Measurements from ENCODE around the gene FALEC. TPM values are rescaled to one million over a fixed set of nuclear protein-coding genes. Genes with fewer than 3 reads are reported as not detected.

FALEC gene
- not detected for polyA plus RNA-seq

GRCh38 chr1:150515328-150516049, at the start of gene FALEC:
Gene FALEC, plus strand, starts transcription at chr1:150515752.
- peak; percentile 93 to 94 (median 94) for DNase-seq
- peak within 1 kb of the TSS; percentile 87 to 97 (median 91) for H3K4me3 Mint-ChIP-seq
- no peaks in the 10 kb centered on the region for H3K36me3 Mint-ChIP-seq
- H3K27ac Mint-ChIP-seq: peak within 1 kb of the TSS; percentile 65 to 90 (median 82)
- peaks cover 16 to 18% of the 10 kb centered on the region in 2 donors for H3K4me1 Mint-ChIP-seq
- no peaks in the 10 kb centered on the region for H3K9me3 Mint-ChIP-seq
- H3K27me3 Mint-ChIP-seq (ENCODE audit: low read depth in 3 of 3): peaks cover 2 to 5% (median 3%) of the 10 kb centered on the region in 3 donors

GRCh38 chr1:150466964-150467363, 48.6 kb upstream of the FALEC start:
- peak overlapping the region in 1 of 6 donors; percentile 63 for H3K27ac Mint-ChIP-seq
- DNase-seq: no peak
- H3K27me3 Mint-ChIP-seq (ENCODE audit: low read depth in 3 of 3): peaks cover 2 to 3% (median 2%) of the 10 kb centered on the region in 3 donors
- H3K4me3 Mint-ChIP-seq: no peak overlapping the region
- H3K9me3 Mint-ChIP-seq: no peaks in the 10 kb centered on the region
- peaks cover 26 to 33% (median 29%) of the 10 kb centered on the region in 3 donors for H3K36me3 Mint-ChIP-seq
- H3K4me1 Mint-ChIP-seq: peaks cover 0 to 2% of the 10 kb centered on the region in 2 donors

- no peak overlapping the region for H3K4me3 Mint-ChIP-seq
Measured at GRCh38 chr1:150469291-150469690, 46.3 kb upstream of the FALEC start.

GRCh38 chr1:150472601-150473200, 42.9 kb upstream of the FALEC start:
- Mint-ChIP-seq H3K36me3 (peaks cover 18 to 23% (median 21%) of the 10 kb centered on the region in 3 donors), H3K4me1 (no peaks in the 10 kb centered on the region), H3K9me3 (no peaks in the 10 kb centered on the region), H3K4me3 (no peak overlapping the region), H3K27ac (no peak overlapping the region), H3K27me3 (ENCODE audit: low read depth in 3 of 3) (peaks cover 0 to 3% (median 2%) of the 10 kb centered on the region in 3 donors)
- no peak for DNase-seq

More at GRCh38 chr1:150469291-150469690, 46.3 kb upstream of the FALEC start:
- Mint-ChIP-seq H3K27ac (no peak overlapping the region), H3K9me3 (no peaks in the 10 kb centered on the region), H3K27me3 (ENCODE audit: low read depth in 3 of 3) (peaks cover 2 to 3% (median 2%) of the 10 kb centered on the region in 3 donors), H3K4me1 (no peaks in the 10 kb centered on the region), H3K36me3 (peaks cover 29 to 33% (median 31%) of the 10 kb centered on the region in 3 donors)
- no peak for DNase-seq

- Mint-ChIP-seq H3K4me3 (no peak overlapping the region), H3K9me3 (no peaks in the 10 kb centered on the region), H3K27me3 (ENCODE audit: low read depth in 3 of 3) (peaks cover 3 to 4% (median 4%) of the 10 kb centered on the region in 3 donors), H3K27ac (no peak overlapping the region), H3K4me1 (no peaks in the 10 kb centered on the region), H3K36me3 (peaks cover 18 to 23% (median 21%) of the 10 kb centered on the region in 3 donors)
- DNase-seq: no peak
Measured at GRCh38 chr1:150473659-150474058, 41.9 kb upstream of the FALEC start.

GRCh38 chr1:150474869-150475268, 40.7 kb upstream of the FALEC start:
- DNase-seq: no peak
- H3K4me1 Mint-ChIP-seq: no peaks in the 10 kb centered on the region
- H3K4me3 Mint-ChIP-seq: no peak overlapping the region
- peak overlapping the region in 1 of 6 donors; percentile 46 for H3K27ac Mint-ChIP-seq
- peaks cover 18 to 23% (median 21%) of the 10 kb centered on the region in 3 donors for H3K36me3 Mint-ChIP-seq
- peaks cover 3 to 4% (median 4%) of the 10 kb centered on the region in 3 donors for H3K27me3 Mint-ChIP-seq (ENCODE audit: low read depth in 3 of 3)
- H3K9me3 Mint-ChIP-seq: no peaks in the 10 kb centered on the region

- no peak for DNase-seq
- Mint-ChIP-seq H3K27me3 (ENCODE audit: low read depth in 3 of 3) (peaks cover 2 to 4% (median 2%) of the 10 kb centered on the region in 3 donors), H3K9me3 (no peaks in the 10 kb centered on the region), H3K4me3 (no peak overlapping the region), H3K27ac (peak overlapping the region in 4 of 6 donors; percentile 1 to 47 (median 14)), H3K36me3 (peaks cover 4 to 6% (median 5%) of the 10 kb centered on the region in 3 donors), H3K4me1 (no peaks in the 10 kb centered on the region)
Measured at GRCh38 chr1:150476754-150477153, 38.8 kb upstream of the FALEC start.

GRCh38 chr1:150477320-150477719, 38.2 kb upstream of the FALEC start:
- DNase-seq: no peak
- Mint-ChIP-seq H3K4me1 (no peaks in the 10 kb centered on the region), H3K27me3 (ENCODE audit: low read depth in 3 of 3) (peaks cover 0 to 4% (median 2%) of the 10 kb centered on the region in 3 donors), H3K36me3 (peaks cover 0 to 3% (median 0%) of the 10 kb centered on the region in 3 donors), H3K4me3 (no peak overlapping the region), H3K9me3 (no peaks in the 10 kb centered on the region), H3K27ac (peak overlapping the region in 3 of 6 donors; percentile 12 to 54 (median 37))

GRCh38 chr1:150477733-150478132, 37.8 kb upstream of the FALEC start:
- H3K9me3 Mint-ChIP-seq: no peaks in the 10 kb centered on the region

GRCh38 chr1:150479370-150479769, 36.2 kb upstream of the FALEC start:
- no peaks in the 10 kb centered on the region for H3K4me1 Mint-ChIP-seq
- no peaks in the 10 kb centered on the region for H3K9me3 Mint-ChIP-seq
- H3K4me3 Mint-ChIP-seq: no peak overlapping the region
- peak overlapping the region in 1 of 6 donors; percentile 7 for H3K27ac Mint-ChIP-seq
- H3K36me3 Mint-ChIP-seq: no peaks in the 10 kb centered on the region
- DNase-seq: no peak
- H3K27me3 Mint-ChIP-seq (ENCODE audit: low read depth in 3 of 3): peaks cover 0 to 4% (median 2%) of the 10 kb centered on the region in 3 donors

More at GRCh38 chr1:150477733-150478132, 37.8 kb upstream of the FALEC start:
- peaks cover 0 to 4% (median 2%) of the 10 kb centered on the region in 3 donors for H3K27me3 Mint-ChIP-seq (ENCODE audit: low read depth in 3 of 3)
- H3K27ac Mint-ChIP-seq: peak overlapping the region in 5 of 6 donors; percentile 1 to 54 (median 37)
- no peak overlapping the region for H3K4me3 Mint-ChIP-seq
- DNase-seq: no peak
- no peaks in the 10 kb centered on the region for H3K36me3 Mint-ChIP-seq
- H3K4me1 Mint-ChIP-seq: no peaks in the 10 kb centered on the region

GRCh38 chr1:150479927-150480352, 35.6 kb upstream of the FALEC start:
- no peaks in the 10 kb centered on the region for H3K36me3 Mint-ChIP-seq
- H3K4me1 Mint-ChIP-seq: no peaks in the 10 kb centered on the region
- no peaks in the 10 kb centered on the region for H3K9me3 Mint-ChIP-seq
- no peak overlapping the region for H3K4me3 Mint-ChIP-seq
- peaks cover 0 to 4% (median 2%) of the 10 kb centered on the region in 3 donors for H3K27me3 Mint-ChIP-seq (ENCODE audit: low read depth in 3 of 3)
- no peak for DNase-seq
- peak overlapping the region in 1 of 6 donors; percentile 17 for H3K27ac Mint-ChIP-seq

GRCh38 chr1:150484431-150484830, 31.1 kb upstream of the FALEC start:
- no peak overlapping the region for H3K27ac Mint-ChIP-seq
- H3K27me3 Mint-ChIP-seq (ENCODE audit: low read depth in 3 of 3): peaks cover 0 to 6% (median 2%) of the 10 kb centered on the region in 3 donors
- no peak overlapping the region for H3K4me3 Mint-ChIP-seq
- H3K9me3 Mint-ChIP-seq: no peaks in the 10 kb centered on the region
- H3K36me3 Mint-ChIP-seq: peaks cover 0 to 5% (median 4%) of the 10 kb centered on the region in 3 donors
- H3K4me1 Mint-ChIP-seq: peaks cover 17 to 28% of the 10 kb centered on the region in 2 donors
- no peak for DNase-seq

- no peak for DNase-seq
- Mint-ChIP-seq H3K36me3 (peaks cover 0 to 6% (median 5%) of the 10 kb centered on the region in 3 donors), H3K4me1 (peaks cover 17 to 28% of the 10 kb centered on the region in 2 donors), H3K4me3 (peak overlapping the region in 4 of 5 donors; percentile 44 to 68 (median 50)), H3K27ac (peak overlapping the region in 1 of 6 donors; percentile 47), H3K27me3 (ENCODE audit: low read depth in 3 of 3) (peaks cover 0 to 6% (median 2%) of the 10 kb centered on the region in 3 donors), H3K9me3 (no peaks in the 10 kb centered on the region)
Measured at GRCh38 chr1:150484861-150485260, 30.7 kb upstream of the FALEC start.
